GM18511 (cell line): ENCODE results near the gene AZGP1.
"Not testable (repeated sequence)": the region's sequence is repeated elsewhere in the genome, so short reads cannot be mapped to it uniquely, and the experiment has no call there.

ENCODE experiments used
- ATAC-seq: cut with Tn5 transposase; IDR thresholded peaks from one replicate; pipeline ENCODE4 v1.9.1; 2021; ENCODE audit warnings: mild to moderate bottlenecking, moderate library complexity; ENCODE audit not compliant: unreplicated experiment

AZGP1 gene

GRCh38 chr7:99953649-99954048 is 22.2 kb downstream of the AZGP1 start:
- ATAC-seq: no peak

GRCh38 chr7:99952649-99953048 is 23.2 kb downstream of the AZGP1 start:
- not testable (repeated sequence) for ATAC-seq

- ATAC-seq: not testable (repeated sequence)
Measured at GRCh38 chr7:99950819-99951218, 25.0 kb downstream of the AZGP1 start.

- ATAC-seq: no peak
Measured at GRCh38 chr7:99949645-99950228, 26.1 kb downstream of the AZGP1 start.

GRCh38 chr7:99947608-99948007 is 28.2 kb downstream of the AZGP1 start:
- ATAC-seq: no peak

- ATAC-seq: no peak
Measured at GRCh38 chr7:99944497-99945070, 31.2 kb downstream of the AZGP1 start.

- no peak for ATAC-seq
Measured at GRCh38 chr7:99943641-99944496, 32.0 kb downstream of the AZGP1 start.

GRCh38 chr7:99938296-99938695 is 37.5 kb downstream of the AZGP1 start:
- no peak for ATAC-seq

- ATAC-seq: not testable (repeated sequence)
Measured at GRCh38 chr7:99935009-99935408, 40.8 kb downstream of the AZGP1 start.

GRCh38 chr7:99930376-99930775 is 45.5 kb downstream of the AZGP1 start:
- ATAC-seq: no peak

GRCh38 chr7:99929730-99930053 is 46.1 kb downstream of the AZGP1 start:
- no peak for ATAC-seq

- ATAC-seq: peak; percentile 57
Measured at GRCh38 chr7:99928994-99929729, 46.7 kb downstream of the AZGP1 start, which contains the start of gene GJC3. TSS of gene GJC3 (minus strand) at chr7:99929620. CDS start at chr7:99929620, 0 bp downstream.

GRCh38 chr7:99928188-99928587 is 47.6 kb downstream of the AZGP1 start:
- ATAC-seq: no peak

- no peak for ATAC-seq
Measured at GRCh38 chr7:99927536-99927935, 48.3 kb downstream of the AZGP1 start.

GRCh38 chr7:99926321-99926720 is 49.5 kb downstream of the AZGP1 start:
- no peak for ATAC-seq

GRCh38 chr7:99923200-99923599 is 52.6 kb downstream of the AZGP1 start:
- no peak for ATAC-seq

GRCh38 chr7:99920149-99920548 is 55.7 kb downstream of the AZGP1 start:
- no peak for ATAC-seq

GRCh38 chr7:99919814-99920112 is 56.1 kb downstream of the AZGP1 start:
- ATAC-seq: no peak

- peak; percentile 98 for ATAC-seq
Measured at GRCh38 chr7:99918959-99919813, 56.6 kb downstream of the AZGP1 start, which contains the start of gene TRIM4. TSS of gene TRIM4 (minus strand) at chr7:99919530. CDS start at chr7:99919401, 129 bp downstream.
